Psoas muscle (tissue), 8 donors: ENCODE results near the gene REXO4. TPM values are rescaled to one million over a fixed set of nuclear protein-coding genes. Genes with fewer than 3 reads are reported as not detected.

Experiments used
- ATAC-seq, 4 donors: fragments of 200-7000 bp; cut with Tn5 transposase; one replicate each; pipeline ENCODE4 v1.9.1; 2020; ENCODE audit warnings: moderate library complexity in 3 of 4, mild to moderate bottlenecking in 2 of 4
- DNase-seq, 2 donors: peaks; one replicate each; pipeline ENCODE4 v3.0.0-alpha.2; 2020
- H3K27ac ChIP-seq: fragments of 200-600 bp; one replicate; pipeline ENCODE4 v1.8.0; 2022
- H3K27me3 ChIP-seq, 3 donors: fragments of 200-600 bp in 1 of 3; one replicate each; pipeline versions ENCODE4 v1.6.1 to v1.8.0; 2013 to 2022; ENCODE audit warnings: low read length in 2 of 3, mild to moderate bottlenecking in 2 of 3, moderate library complexity in 1 of 3; ENCODE audit not compliant: insufficient read depth in 3 of 3
- H3K36me3 ChIP-seq, 2 donors: fragments of 200-600 bp in 1 of 2; one replicate each; pipeline versions ENCODE4 v1.6.1 to v1.8.0; 2013 to 2022; ENCODE audit warnings: low read depth in 1 of 2, mild to moderate bottlenecking in 1 of 2, moderate library complexity in 1 of 2; ENCODE audit not compliant: insufficient read depth in 1 of 2
- H3K4me1 ChIP-seq: fragments of 200-600 bp; one replicate; pipeline ENCODE4 v1.8.0; 2022
- H3K4me3 ChIP-seq: fragments of 200-600 bp; one replicate; pipeline ENCODE4 v1.8.0; 2022; ENCODE audit warnings: mild to moderate bottlenecking
- H3K9me3 ChIP-seq: fragments of 200-600 bp; one replicate; pipeline ENCODE4 v1.8.0; 2022
- WGBS, 3 donors: extraction: QIAGEN DNeasy Blood & Tissue Kit; methylation state at CpG; one replicate each; pipeline versions ENCODE4 v1.1.6 to v1.1.7; 2013; 5-methylcytosine and 5-hydroxymethylcytosine counted together
- intact Hi-C, 2 donors: fragments of 100-400 bp; cut with DNase I; formaldehyde crosslinking; loops; one replicate each; pipeline versions ENCODE4 v1.11.0 to v1.14.2; 2022
- polyA plus RNA-seq, 3 donors: library from polyadenylated mRNA; stranded (reverse); fragments of 200-250 nt; gene quantifications; one replicate each; pipeline ENCODE4 v1.2.3, GENCODE V29; 2013
- total RNA-seq, 4 donors: library from RNA; stranded (reverse); fragmentation: NEBNext Ultra II Directional in 2 of 4; extraction: Animal tissue kit (Norgen Biotek cat#: 25700) in 2 of 4; gene quantifications; one replicate each; pipeline versions ENCODE4 v1.2.1 to v1.2.4, GENCODE V29; 2021 to 2023
- TF ChIP-seq, protein P1 (sequence below): fragments of 200-600 bp; IDR thresholded peaks from one replicate; pipeline ENCODE4 v1.8.0; 2022; ENCODE audit warnings: antibody characterized with exemption
- donor health status: healthy with polysubstance abuse.
- donor health status: DM: no; HTN: no; CAD: no; lungs with moderate emphysema.
- donor health status: Bipolar disorder and iron deficiency.
- donor health status: healthy.
- donor health status: DM: yes; HTN: yes; CAD: no.
- donor health status: DM: no; HTN: no; CAD: no.
- donor health status: DM: no; HTN: no; CAD: no.
- donor health status: DM: yes; HTN: yes; CAD: no.

Gene REXO4
- total and polyA plus RNA-seq, 7 donors: 23.8 to 75.2 (median 31.2) TPM

DNA sequence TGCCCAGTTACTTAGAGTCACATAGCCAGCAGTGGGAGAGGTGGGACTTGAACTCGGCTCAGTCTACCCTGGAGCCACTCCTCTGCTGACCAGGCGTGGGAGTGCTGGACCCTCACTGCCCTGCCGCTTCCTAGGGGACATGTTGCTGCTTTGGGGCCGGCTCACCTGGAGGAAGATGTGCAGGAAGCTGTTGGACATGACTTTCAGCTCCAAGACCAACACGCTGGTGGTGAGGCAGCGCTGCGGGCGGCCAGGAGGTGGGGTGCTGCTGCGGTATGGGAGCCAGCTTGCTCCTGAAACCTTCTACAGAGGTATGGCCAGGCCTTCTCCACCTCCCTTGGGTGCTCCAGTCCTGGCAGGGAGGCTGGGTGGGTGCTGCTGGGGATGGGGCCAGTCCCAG is 38.6 kb upstream of the REXO4 start:
- no peak for DNase-seq
- Histone ChIP-seq H3K4me3 (no peak overlapping the region), H3K27me3 (no peaks in the 10 kb centered on the region), H3K9me3 (no peaks in the 10 kb centered on the region), H3K4me1 (peaks cover 14% of the 10 kb centered on the region), H3K27ac (no peak overlapping the region), H3K36me3 (peaks cover 0 to 6% of the 10 kb centered on the region in 2 donors)
- 94 to 96% (median 95%) methylated on average over 9 of the region's 9 CpGs for WGBS, 3 donors
- ATAC-seq: no peak
- TF ChIP-seq, protein P1, sequence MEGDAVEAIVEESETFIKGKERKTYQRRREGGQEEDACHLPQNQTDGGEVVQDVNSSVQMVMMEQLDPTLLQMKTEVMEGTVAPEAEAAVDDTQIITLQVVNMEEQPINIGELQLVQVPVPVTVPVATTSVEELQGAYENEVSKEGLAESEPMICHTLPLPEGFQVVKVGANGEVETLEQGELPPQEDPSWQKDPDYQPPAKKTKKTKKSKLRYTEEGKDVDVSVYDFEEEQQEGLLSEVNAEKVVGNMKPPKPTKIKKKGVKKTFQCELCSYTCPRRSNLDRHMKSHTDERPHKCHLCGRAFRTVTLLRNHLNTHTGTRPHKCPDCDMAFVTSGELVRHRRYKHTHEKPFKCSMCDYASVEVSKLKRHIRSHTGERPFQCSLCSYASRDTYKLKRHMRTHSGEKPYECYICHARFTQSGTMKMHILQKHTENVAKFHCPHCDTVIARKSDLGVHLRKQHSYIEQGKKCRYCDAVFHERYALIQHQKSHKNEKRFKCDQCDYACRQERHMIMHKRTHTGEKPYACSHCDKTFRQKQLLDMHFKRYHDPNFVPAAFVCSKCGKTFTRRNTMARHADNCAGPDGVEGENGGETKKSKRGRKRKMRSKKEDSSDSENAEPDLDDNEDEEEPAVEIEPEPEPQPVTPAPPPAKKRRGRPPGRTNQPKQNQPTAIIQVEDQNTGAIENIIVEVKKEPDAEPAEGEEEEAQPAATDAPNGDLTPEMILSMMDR: no peak
- intact Hi-C loops: no loop called here

- DNase-seq (no peak), ATAC-seq (no peak)
- 92 to 98% (median 94%) methylated on average over 11 of the region's 11 CpGs for WGBS, 3 donors
- Histone ChIP-seq H3K27ac (no peak overlapping the region), H3K27me3 (no peaks in the 10 kb centered on the region), H3K36me3 (peaks cover 0 to 6% of the 10 kb centered on the region in 2 donors), H3K4me1 (peaks cover 14% of the 10 kb centered on the region), H3K9me3 (no peaks in the 10 kb centered on the region), H3K4me3 (no peak overlapping the region)
- TF ChIP-seq, protein P1: no peak
- intact Hi-C loops: no loop called here
Measured at GRCh38 chr9:133455936-133456335, 38.1 kb upstream of the REXO4 start.

DNA sequence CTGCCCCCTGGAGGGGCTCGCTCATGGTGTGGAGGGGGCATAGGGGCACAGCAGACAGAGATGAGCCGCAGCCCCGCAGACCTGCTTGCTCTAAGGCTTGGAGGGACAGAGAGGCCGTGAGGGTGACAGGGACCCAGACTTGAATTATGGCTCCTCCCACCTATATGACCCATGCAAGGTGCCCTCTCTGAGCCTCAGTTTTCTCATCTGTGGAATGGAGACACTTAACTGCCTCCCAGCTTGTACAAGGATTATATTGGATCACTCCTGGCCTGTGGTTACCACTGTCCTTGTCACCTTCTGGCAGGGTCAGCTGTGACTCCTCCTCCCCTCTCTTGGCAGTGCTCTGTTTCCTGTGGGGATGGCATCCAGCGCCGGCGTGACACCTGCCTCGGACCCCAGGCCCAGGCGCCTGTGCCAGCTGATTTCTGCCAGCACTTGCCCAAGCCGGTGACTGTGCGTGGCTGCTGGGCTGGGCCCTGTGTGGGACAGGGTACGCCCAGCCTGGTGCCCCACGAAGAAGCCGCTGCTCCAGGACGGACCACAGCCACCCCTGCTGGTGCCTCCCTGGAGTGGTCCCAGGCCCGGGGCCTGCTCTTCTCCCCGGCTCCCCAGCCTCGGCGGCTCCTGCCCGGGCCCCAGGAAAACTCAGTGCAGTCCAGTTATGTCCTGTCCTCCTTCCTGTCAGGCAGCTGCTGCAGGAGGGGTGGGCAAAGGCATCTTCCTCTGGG is 37.3 kb upstream of the REXO4 start:
- DNase-seq (no peak), ATAC-seq (no peak)
- Histone ChIP-seq H3K4me1 (peaks cover 8% of the 10 kb centered on the region), H3K9me3 (no peaks in the 10 kb centered on the region), H3K36me3 (peaks cover 0 to 6% of the 10 kb centered on the region in 2 donors), H3K4me3 (no peak overlapping the region), H3K27ac (no peak overlapping the region), H3K27me3 (no peaks in the 10 kb centered on the region)
- TF ChIP-seq, protein P1: no peak
- WGBS, 3 donors: 83 to 90% (median 86%) methylated on average over 17 to 20 of the region's 20 CpGs
- intact Hi-C loops: no loop called here

GRCh38 chr9:133454325-133454724 is 36.5 kb upstream of the REXO4 start:
- ATAC-seq: no peak
- TF ChIP-seq, protein P1: no peak
- WGBS, 3 donors: 82 to 90% (median 84%) methylated on average over 19 of the region's 19 CpGs
- Histone ChIP-seq H3K27ac (no peak overlapping the region), H3K4me3 (no peak overlapping the region), H3K4me1 (peaks cover 8% of the 10 kb centered on the region), H3K9me3 (no peaks in the 10 kb centered on the region), H3K27me3 (no peaks in the 10 kb centered on the region), H3K36me3 (peaks cover 0 to 6% of the 10 kb centered on the region in 2 donors)
- intact Hi-C loops: no loop called here
- DNase-seq: no peak

DNA sequence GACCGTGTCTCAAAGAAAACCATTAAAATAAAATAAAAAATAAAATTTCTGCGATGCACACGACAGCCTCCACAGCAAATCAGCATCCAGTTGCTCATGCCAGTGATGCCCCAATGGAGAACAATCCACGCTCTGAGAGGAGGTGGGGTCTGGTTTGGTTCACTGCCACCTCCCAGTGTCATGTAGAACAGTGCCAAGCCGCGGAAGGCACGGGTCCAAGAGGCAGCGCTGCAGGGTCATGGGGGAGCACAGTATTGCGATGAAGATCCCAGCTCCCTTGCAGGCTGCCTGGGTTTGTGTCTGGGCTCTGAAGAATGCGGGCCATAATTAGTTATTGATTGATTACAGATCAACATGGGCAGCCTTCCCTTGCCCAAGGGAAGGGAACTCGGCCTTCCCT is 35.8 kb upstream of the REXO4 start:
- no peak for ATAC-seq
- H3K4me1 ChIP-seq: peaks cover 1% of the 10 kb centered on the region
- H3K27ac ChIP-seq: no peak overlapping the region
- 60 to 77% (median 68%) methylated on average over 11 of the region's 11 CpGs for WGBS, 3 donors
- TF ChIP-seq, protein P1: no peak
- DNase-seq: no peak
- intact Hi-C loops: no loop called here
- no peak overlapping the region for H3K4me3 ChIP-seq
- no peaks in the 10 kb centered on the region for H3K27me3 ChIP-seq
- no peaks in the 10 kb centered on the region for H3K9me3 ChIP-seq
- H3K36me3 ChIP-seq: peaks cover 0 to 6% of the 10 kb centered on the region in 2 donors
